ENCODE data around the gene EIF4G3.

GRCh38 chr1:21212126-21212525 lies 35.4 kb upstream of the EIF4G3 start:
- no peak for TF ChIP-seq CTCF (IDR thresholded peaks at IDR 0.05; ENCODE audit: low read length)
- no peak for TF ChIP-seq EZH2 (IDR thresholded peaks at IDR 0.05; ENCODE audit: borderline replicate concordance, low read length)

All from OCI-LY1 (cell line).